BLaER1 treated with 17β-estradiol and CSF1 and Interleukin-3, amounts not matched to agents 10 nM and 100 nM (cell line): ENCODE results near the gene WBP1.
A peak's percentile ranks its signal among the peaks of the same experiment; 100 is the strongest.
"Not testable (repeated sequence)": the region's sequence is repeated elsewhere in the genome, so short reads cannot be mapped to it uniquely, and the experiment has no call there.

Experiments used
- H3K27ac ChIP-seq, 11 experiments: shearing (Covaris generic); formaldehyde crosslinking; 2 replicates each; pipeline ENCODE4 v1.8.1; 2022
- H3K27me3 ChIP-seq, 11 experiments: shearing (Covaris generic); formaldehyde crosslinking; 2 replicates each; pipeline ENCODE4 v1.8.1; 2022
- H3K36me3 ChIP-seq, 11 experiments: shearing (Covaris generic); formaldehyde crosslinking; 2 replicates each; pipeline ENCODE4 v1.8.1; 2022
- H3K4me1 ChIP-seq, 10 experiments: shearing (Covaris generic); formaldehyde crosslinking; 2 replicates each; pipeline ENCODE4 v1.8.1; 2022
- H3K4me2 ChIP-seq, 11 experiments: shearing (Covaris generic); formaldehyde crosslinking; 2 replicates each; pipeline ENCODE4 v1.8.1; 2022
- H3K4me3 ChIP-seq, 10 experiments: shearing (Covaris generic); formaldehyde crosslinking; 2 replicates each; pipeline ENCODE4 v1.8.1; 2022
- H3K9ac ChIP-seq, 11 experiments: shearing (Covaris generic); formaldehyde crosslinking; 2 replicates each; pipeline ENCODE4 v1.8.1; 2022
- H3K9me3 ChIP-seq, 11 experiments: shearing (Covaris generic); formaldehyde crosslinking; replicated peaks in 1 of 11; 2 replicates each; pipeline ENCODE4 v1.8.1; 2022
- H4K20me1 ChIP-seq, 11 experiments: shearing (Covaris generic); formaldehyde crosslinking; 2 replicates each; pipeline ENCODE4 v1.8.1; 2022
- Cebpa-rat ChIP-seq, 11 experiments: shearing (Covaris generic); IDR thresholded peaks; 2 replicates each; pipeline ENCODE4 v1.8.1; 2022

Gene WBP1

DNA sequence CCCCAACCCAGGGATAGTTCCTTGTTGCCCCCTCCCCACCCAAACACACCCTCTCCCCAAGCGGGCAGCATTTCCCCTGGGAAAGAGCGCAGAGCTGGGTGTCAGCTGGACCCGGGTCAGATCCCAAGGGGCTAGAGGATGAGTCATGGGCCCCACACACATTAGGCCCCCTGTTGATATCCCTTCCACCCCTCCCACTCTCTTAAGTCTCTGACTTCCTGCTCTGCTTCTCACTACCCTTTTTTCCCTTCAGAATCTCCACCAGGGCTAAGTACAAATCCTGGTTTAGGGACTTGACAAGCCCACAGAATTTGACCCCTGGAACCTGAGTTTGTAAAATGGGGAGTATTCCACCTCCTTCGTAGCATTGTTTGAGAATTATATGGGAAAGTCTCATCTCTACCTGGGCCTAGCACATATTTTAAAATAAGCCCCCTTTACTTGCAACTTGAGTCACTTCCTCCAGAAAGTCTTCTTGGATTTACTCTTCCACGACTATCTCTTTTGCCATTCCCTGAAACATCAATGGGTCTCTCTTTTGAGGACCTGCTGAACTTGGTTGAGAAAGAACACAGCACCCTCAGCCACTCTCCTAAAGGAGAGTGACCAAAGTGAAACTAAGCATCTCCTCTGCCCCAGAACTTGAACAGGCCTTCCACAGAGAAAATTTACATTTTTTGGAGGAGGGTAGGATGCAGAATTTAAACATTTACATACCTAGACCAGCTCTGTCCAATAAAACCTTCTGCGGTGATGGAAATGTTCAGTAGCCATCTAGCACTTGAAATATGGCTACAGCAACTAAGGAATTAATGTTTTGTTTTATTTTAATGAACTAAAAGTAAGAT, 21.2 kb upstream of the WBP1 start:
- Histone ChIP-seq H3K4me1 (peaks cover 50 to 62% (median 55%) of the 10 kb centered on the region in 10 experiments), H3K27ac (peak overlapping the region; percentile 20 to 72 (median 59); a peak in 19 of 22 replicates), H3K9me3 (peaks cover 0 to 10% (median 0%) of the 10 kb centered on the region in 11 experiments; a peak in 7 of 22 replicates), H3K4me2 (peak overlapping the region; percentile 89 to 100 (median 99)), H3K36me3 (peaks cover 1 to 7% (median 5%) of the 10 kb centered on the region in 11 experiments; a peak in 11 of 22 replicates), H3K27me3 (peaks cover 12 to 17% (median 16%) of the 10 kb centered on the region in 11 experiments), H4K20me1 (no peaks in the 10 kb centered on the region), H3K9ac (peak overlapping the region in 9 of 11 experiments; percentile 11 to 58 (median 31); a peak in 9 of 22 replicates), H3K4me3 (peak overlapping the region in 4 of 10 experiments; percentile 2 to 13 (median 3); a peak in 3 of 20 replicates)
- TF ChIP-seq Cebpa-rat (IDR thresholded peaks at IDR 0.05) = no peak

DNA sequence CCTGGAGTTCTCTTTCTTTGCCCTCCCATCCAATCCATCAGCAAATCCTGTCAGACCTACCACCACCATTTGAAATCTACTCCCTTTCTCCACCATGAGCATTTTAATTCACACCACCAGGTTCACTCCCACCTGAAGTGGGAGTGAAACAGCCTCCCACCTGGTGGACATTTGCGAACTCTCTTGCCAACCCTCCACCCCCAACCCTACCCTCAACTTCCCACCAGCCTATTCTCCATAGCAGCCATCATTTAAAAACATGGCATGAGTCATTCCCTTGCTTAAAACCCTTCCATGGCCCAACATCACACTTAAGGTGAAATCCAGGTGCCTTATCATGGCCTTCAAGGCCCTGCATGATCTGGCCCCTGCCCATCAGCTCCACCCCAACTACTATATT, 20.0 kb upstream of the WBP1 start:
- no peak for TF ChIP-seq Cebpa-rat (IDR thresholded peaks at IDR 0.05)
- Histone ChIP-seq H3K27me3 (peaks cover 15 to 25% (median 20%) of the 10 kb centered on the region in 11 experiments), H3K9me3 (peaks cover 0 to 13% (median 0%) of the 10 kb centered on the region in 11 experiments; a peak in 7 of 22 replicates), H3K36me3 (no peaks in the 10 kb centered on the region), H4K20me1 (no peaks in the 10 kb centered on the region), H3K9ac (no peak overlapping the region), H3K4me2 (peak overlapping the region; percentile 89 to 100 (median 99)), H3K27ac (peak overlapping the region in 4 of 11 experiments; percentile 23 to 59 (median 54); a peak in 4 of 22 replicates), H3K4me1 (peaks cover 50 to 62% (median 55%) of the 10 kb centered on the region in 10 experiments), H3K4me3 (0 out of 20 replicates have a peak overlapping the region, but pooled peaks of 1 of the 10 experiments have one; percentile 3)

DNA sequence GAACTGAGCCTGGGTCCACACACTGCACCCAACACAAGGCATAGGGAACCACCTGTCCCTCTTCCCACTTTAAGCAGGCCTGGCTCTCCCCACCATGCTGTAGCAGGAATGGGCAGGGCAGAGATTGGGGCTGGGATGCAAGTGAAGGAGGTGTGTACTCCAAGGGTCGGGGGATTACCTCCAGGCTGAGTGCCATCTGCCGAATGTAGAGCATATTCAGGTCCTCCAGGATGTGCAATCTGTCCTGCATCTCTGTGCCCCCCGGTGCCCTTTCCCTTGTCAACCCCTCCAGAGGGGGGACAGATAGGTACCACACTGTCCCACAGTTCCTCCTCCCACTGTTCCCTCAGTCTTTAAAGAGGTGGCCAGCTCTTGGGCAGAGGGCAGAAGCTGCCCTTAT, 18.9 kb upstream of the WBP1 start:
- H3K36me3 ChIP-seq = no peaks in the 10 kb centered on the region
- H3K9me3 ChIP-seq = peaks cover 0 to 13% (median 0%) of the 10 kb centered on the region in 11 experiments; a peak in 7 of 22 replicates
- peak overlapping the region; percentile 89 to 100 (median 99) for H3K4me2 ChIP-seq
- no peaks in the 10 kb centered on the region for H4K20me1 ChIP-seq
- peaks cover 60 to 72% (median 65%) of the 10 kb centered on the region in 10 experiments for H3K4me1 ChIP-seq
- peak overlapping the region; percentile 75 to 90 (median 82) for H3K9ac ChIP-seq
- H3K27ac ChIP-seq = peak overlapping the region; percentile 48 to 94 (median 85); a peak in 21 of 22 replicates
- H3K4me3 ChIP-seq = peak overlapping the region; percentile 62 to 74 (median 68)
- peaks cover 15 to 25% (median 20%) of the 10 kb centered on the region in 11 experiments for H3K27me3 ChIP-seq
- no peak for TF ChIP-seq Cebpa-rat (IDR thresholded peaks at IDR 0.05)

DNA sequence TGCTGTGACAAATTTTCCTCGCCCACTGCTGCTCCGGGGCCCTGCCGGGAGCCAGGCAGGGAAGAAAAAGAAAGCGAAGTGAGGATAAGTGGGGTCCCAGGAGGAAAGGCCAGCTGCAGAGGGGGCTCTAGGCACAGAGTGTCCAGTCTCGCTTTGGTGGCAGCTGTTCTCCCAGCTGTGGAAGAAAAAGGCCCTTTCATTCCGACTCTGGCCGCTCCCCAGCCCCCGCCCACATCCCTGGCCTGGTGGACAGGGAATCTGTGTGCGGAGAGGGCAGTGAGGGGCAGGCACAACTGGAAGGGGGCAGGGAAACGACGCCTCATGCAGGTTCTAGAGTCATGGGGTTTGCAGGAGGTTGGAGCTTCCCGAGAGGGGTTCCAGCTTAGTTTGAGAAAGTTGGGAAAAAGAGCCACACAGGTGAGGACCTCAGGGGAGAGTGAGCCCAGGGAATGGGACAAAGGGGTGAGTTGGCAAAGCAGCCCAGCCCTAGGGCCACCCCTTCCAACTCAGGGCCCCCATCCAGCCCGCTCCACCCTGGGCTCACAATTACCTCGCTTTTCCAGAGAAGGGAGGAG, 18.3 kb upstream of the WBP1 start:
- no peak for TF ChIP-seq Cebpa-rat (IDR thresholded peaks at IDR 0.05)
- Histone ChIP-seq H3K36me3 (no peaks in the 10 kb centered on the region), H3K27me3 (peaks cover 15 to 25% (median 20%) of the 10 kb centered on the region in 11 experiments), H4K20me1 (no peaks in the 10 kb centered on the region), H3K4me2 (peak overlapping the region; percentile 89 to 100 (median 99)), H3K9ac (peak overlapping the region; percentile 75 to 90 (median 82)), H3K4me1 (peaks cover 64 to 78% (median 70%) of the 10 kb centered on the region in 10 experiments), H3K9me3 (peaks cover 0 to 13% (median 0%) of the 10 kb centered on the region in 11 experiments; a peak in 7 of 22 replicates), H3K4me3 (peak overlapping the region; percentile 62 to 74 (median 68)), H3K27ac (peak overlapping the region; percentile 48 to 94 (median 85))

DNA sequence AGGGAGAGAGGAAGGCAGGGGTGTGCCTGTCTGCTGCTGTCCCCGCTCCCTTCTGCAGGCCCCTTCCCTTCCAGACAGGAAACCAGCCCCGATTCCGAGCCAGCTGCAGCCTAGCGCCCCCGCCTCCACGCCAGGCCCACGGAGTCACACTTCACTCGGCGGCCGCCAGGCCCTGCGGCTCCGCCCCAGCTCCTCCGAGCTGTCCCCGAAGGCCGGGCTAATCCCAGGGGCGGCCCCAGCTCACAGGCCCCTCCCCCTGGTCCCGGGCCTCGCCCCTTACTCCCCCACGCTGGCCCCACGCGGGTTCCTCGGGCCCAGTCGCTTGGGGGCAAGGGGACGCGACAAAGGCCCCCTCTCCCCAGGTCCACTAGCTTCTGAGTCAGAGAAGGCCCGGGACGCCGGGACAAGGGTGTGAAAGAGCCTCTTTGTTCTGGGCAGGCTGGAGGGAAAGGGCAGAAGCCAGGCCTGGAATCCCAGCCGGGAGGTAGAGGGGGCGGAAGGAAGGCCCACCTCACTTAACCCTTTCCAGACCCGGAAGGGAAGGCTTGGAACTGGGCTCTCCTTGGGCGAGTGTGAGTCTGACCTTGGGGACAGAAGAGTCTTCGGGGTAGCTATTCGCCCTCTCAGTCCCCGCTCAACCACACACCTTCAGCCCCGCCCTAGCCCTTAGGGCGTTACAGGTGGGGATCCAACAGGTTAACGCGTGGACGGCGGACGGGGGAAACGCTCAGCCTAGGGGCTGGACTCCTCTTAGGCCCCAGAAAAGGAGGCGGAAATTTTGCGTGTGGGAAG, 17.7 kb upstream of the WBP1 start:
- Histone ChIP-seq H3K9ac (peak overlapping the region; percentile 75 to 90 (median 82)), H3K27ac (peak overlapping the region; percentile 48 to 94 (median 85); a peak in 21 of 22 replicates), H3K9me3 (peaks cover 0 to 13% (median 0%) of the 10 kb centered on the region in 11 experiments; a peak in 7 of 22 replicates), H3K36me3 (no peaks in the 10 kb centered on the region), H4K20me1 (no peaks in the 10 kb centered on the region), H3K27me3 (peaks cover 15 to 25% (median 20%) of the 10 kb centered on the region in 11 experiments), H3K4me3 (peak overlapping the region; percentile 62 to 74 (median 68)), H3K4me2 (peak overlapping the region; percentile 89 to 100 (median 99)), H3K4me1 (peaks cover 64 to 81% (median 70%) of the 10 kb centered on the region in 10 experiments)
- no peak for TF ChIP-seq Cebpa-rat (IDR thresholded peaks at IDR 0.05)

- no peak for TF ChIP-seq Cebpa-rat (IDR thresholded peaks at IDR 0.05)
- peak overlapping the region in 7 of 11 experiments; percentile 80 to 88 (median 82); a peak in 10 of 22 replicates for H3K9ac ChIP-seq
- peak overlapping the region; percentile 48 to 94 (median 85); a peak in 18 of 22 replicates for H3K27ac ChIP-seq
- H3K4me3 ChIP-seq = 0 out of 20 replicates have a peak overlapping the region, but pooled peaks of 2 of the 10 experiments have one; percentile 67 to 72
- no peaks in the 10 kb centered on the region for H4K20me1 ChIP-seq
- H3K4me2 ChIP-seq = peak overlapping the region; percentile 89 to 100 (median 99)
- no peaks in the 10 kb centered on the region for H3K36me3 ChIP-seq
- peaks cover 0 to 13% (median 0%) of the 10 kb centered on the region in 11 experiments; a peak in 7 of 22 replicates for H3K9me3 ChIP-seq
- peaks cover 64 to 74% (median 66%) of the 10 kb centered on the region in 10 experiments for H3K4me1 ChIP-seq
- H3K27me3 ChIP-seq = peaks cover 15 to 25% (median 20%) of the 10 kb centered on the region in 11 experiments
Measured at GRCh38 chr2:74441170-74441689, 17.0 kb upstream of the WBP1 start.

DNA sequence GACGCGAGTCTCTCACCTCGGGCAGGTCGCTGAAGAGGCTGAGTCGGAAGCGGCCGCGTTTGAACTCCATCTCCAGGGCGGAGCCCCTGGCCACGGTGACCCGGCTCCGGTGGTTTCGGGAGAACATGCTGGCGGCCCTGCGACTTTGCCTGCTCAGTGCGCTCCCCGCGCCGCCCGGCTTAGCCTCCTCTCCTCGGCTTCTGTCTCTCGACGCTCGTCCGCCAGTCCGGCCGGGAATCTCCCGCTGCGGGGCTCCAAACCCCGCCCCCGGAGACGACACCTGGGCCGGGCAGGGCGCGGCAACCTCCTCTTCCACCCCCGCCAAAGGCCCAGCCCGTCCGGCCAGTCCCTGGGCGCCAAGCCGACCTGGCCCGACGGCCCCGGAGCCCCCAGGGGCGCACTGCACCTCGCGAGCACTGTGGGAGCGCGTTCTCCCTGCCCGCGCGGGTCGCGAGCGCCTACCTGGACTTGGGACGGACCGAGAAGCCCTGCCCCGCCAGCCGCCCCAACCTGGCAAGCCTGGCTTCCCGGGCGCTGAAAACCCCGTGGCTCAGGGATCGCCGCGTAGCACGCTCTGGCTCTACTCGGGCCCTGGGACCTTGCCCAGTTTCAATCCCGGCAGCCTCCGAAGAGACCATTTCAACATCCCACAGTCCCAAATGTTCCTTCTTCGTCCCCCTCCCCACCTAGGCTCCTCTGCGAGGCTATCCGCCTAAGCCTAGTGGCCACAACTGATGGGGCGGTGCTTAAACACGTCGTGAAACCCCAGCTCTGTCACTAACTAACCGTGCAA, 16.4 kb upstream of the WBP1 start, which contains the start of gene RTKN:
Gene RTKN, minus strand, starts transcription at position 248 of the 793 bp plus-strand sequence. Its CDS starts 121 bp downstream, at position 127.
- Histone ChIP-seq H3K27ac (peak within 1 kb of the TSS; percentile 48 to 94 (median 85); a peak in 21 of 22 replicates), H3K9me3 (peaks cover 0 to 13% (median 0%) of the 10 kb centered on the region in 11 experiments; a peak in 7 of 22 replicates), H3K4me3 (peak within 1 kb of the TSS; percentile 62 to 74 (median 68); a peak in 17 of 20 replicates), H4K20me1 (no peaks in the 10 kb centered on the region), H3K4me2 (peak within 1 kb of the TSS; percentile 89 to 100 (median 99)), H3K36me3 (no peaks in the 10 kb centered on the region), H3K27me3 (peaks cover 15 to 25% (median 20%) of the 10 kb centered on the region in 11 experiments), H3K4me1 (peaks cover 57 to 68% (median 59%) of the 10 kb centered on the region in 10 experiments), H3K9ac (peak within 1 kb of the TSS; percentile 75 to 90 (median 82))
- TF ChIP-seq Cebpa-rat (IDR thresholded peaks at IDR 0.05) = no peak

DNA sequence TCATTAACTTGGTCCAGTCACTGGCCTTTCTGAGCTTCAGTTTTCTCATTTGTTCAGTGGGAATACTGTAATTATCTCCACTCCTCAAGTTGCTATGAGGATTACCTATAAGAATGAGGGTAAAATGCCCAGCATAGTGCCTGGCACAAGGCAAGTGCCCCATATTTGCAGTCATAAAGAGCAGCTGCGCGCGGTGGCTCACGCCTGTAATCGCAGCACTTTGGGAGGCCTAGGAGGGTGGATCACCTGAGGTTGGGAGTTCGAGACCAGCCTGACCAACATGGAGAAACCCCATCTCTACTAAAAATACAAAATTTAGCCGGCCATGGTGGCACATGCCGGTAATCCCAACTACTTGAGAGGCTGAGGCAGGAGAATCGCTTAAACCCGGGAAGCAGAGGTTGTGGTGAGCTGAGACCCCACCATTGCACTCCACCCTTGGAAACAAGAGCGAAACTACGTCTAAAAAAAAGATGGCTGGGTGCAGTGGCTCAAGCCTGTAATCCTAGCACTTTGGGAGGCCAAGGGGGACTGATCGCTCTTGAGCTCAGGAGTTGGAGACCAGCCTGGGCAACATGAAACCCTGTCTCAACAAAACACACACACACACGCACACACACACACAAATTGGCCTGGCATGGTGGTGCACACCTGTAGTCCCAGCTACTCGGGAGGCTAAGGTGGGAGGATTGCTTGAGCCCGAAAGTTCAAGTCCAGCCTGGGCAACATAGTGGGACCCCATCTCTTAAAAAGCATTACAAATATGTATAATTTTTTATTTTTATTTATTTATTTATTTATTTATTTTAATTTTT, 15.5 kb upstream of the WBP1 start:
- H3K4me2 ChIP-seq, H3K4me3 ChIP-seq, H3K36me3 ChIP-seq, H3K27ac ChIP-seq, H4K20me1 ChIP-seq, H3K9ac ChIP-seq: not testable (repeated sequence)
- H3K27me3 ChIP-seq = peaks cover 15 to 25% (median 20%) of the 10 kb centered on the region in 11 experiments
- peaks cover 0 to 13% (median 0%) of the 10 kb centered on the region in 11 experiments; a peak in 7 of 22 replicates for H3K9me3 ChIP-seq
- peaks cover 49 to 60% (median 51%) of the 10 kb centered on the region in 10 experiments for H3K4me1 ChIP-seq
